ENCODE measurements around the gene MRPL50. TPM values are rescaled to one million over a fixed set of nuclear protein-coding genes. Genes with fewer than 3 reads are reported as not detected.

MRPL50 gene
- total RNA-seq, 1 donor from 2014 or later, result 11.6 TPM

GRCh38 chr9:101372327-101373118 lies 25.9 kb downstream of the MRPL50 start:
- no peaks in the 10 kb centered on the region for H3K36me3 ChIP-seq (ENCODE audit: control insufficient read depth, insufficient read depth, low read length)
- no peaks in the 10 kb centered on the region for H3K27me3 ChIP-seq (ENCODE audit: control insufficient read depth, insufficient read depth, low read length)
- no peak for FAIRE-seq
- TF ChIP-seq, protein P1, sequence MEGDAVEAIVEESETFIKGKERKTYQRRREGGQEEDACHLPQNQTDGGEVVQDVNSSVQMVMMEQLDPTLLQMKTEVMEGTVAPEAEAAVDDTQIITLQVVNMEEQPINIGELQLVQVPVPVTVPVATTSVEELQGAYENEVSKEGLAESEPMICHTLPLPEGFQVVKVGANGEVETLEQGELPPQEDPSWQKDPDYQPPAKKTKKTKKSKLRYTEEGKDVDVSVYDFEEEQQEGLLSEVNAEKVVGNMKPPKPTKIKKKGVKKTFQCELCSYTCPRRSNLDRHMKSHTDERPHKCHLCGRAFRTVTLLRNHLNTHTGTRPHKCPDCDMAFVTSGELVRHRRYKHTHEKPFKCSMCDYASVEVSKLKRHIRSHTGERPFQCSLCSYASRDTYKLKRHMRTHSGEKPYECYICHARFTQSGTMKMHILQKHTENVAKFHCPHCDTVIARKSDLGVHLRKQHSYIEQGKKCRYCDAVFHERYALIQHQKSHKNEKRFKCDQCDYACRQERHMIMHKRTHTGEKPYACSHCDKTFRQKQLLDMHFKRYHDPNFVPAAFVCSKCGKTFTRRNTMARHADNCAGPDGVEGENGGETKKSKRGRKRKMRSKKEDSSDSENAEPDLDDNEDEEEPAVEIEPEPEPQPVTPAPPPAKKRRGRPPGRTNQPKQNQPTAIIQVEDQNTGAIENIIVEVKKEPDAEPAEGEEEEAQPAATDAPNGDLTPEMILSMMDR (IDR thresholded peaks at IDR 0.05; ENCODE audit: insufficient read depth, low read length, severe bottlenecking), result no peak
- no peak overlapping the region for H3K4me3 ChIP-seq (ENCODE audit: low read depth, low read length)
- DNase-seq (ENCODE audit: low read depth), result no peak

GRCh38 chr9:101371813-101372212 lies 26.6 kb downstream of the MRPL50 start:
- no peaks in the 10 kb centered on the region for H3K36me3 ChIP-seq (ENCODE audit: control insufficient read depth, insufficient read depth, low read length)
- no peaks in the 10 kb centered on the region for H3K27me3 ChIP-seq (ENCODE audit: control insufficient read depth, insufficient read depth, low read length)
- H3K4me3 ChIP-seq (ENCODE audit: low read depth, low read length), result no peak overlapping the region
- DNase-seq (ENCODE audit: low read depth) (no peak), FAIRE-seq (no peak)
- TF ChIP-seq, protein P1 (IDR thresholded peaks at IDR 0.05; ENCODE audit: insufficient read depth, low read length, severe bottlenecking), result no peak

GRCh38 chr9:101369884-101370531 lies 28.4 kb downstream of the MRPL50 start:
- Histone ChIP-seq H3K36me3 (ENCODE audit: control insufficient read depth, insufficient read depth, low read length) (no peaks in the 10 kb centered on the region), H3K27me3 (ENCODE audit: control insufficient read depth, insufficient read depth, low read length) (no peaks in the 10 kb centered on the region), H3K4me3 (ENCODE audit: low read depth, low read length) (no peak overlapping the region)
- TF ChIP-seq, protein P1 (IDR thresholded peaks at IDR 0.05; ENCODE audit: insufficient read depth, low read length, severe bottlenecking), result no peak
- no peak for DNase-seq (ENCODE audit: low read depth)
- no peak for FAIRE-seq

DNA sequence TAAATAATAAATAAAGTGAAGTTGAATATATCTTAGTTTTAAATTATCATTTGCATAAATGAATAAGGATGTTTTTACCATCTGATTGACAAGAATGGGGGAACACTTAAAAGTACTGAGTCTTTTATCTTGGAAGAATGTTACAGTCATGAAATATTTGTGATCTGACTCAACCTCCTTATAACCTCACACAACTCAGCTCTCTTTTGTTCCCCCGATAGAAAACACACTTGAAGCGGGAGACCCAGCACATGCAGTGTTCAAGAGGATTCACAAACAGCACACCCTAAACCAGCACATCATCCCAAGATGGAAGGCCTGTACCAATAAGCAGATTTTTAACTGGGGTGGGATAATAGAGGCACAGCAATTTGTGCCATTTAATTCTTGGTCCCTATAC lies 29.1 kb downstream of the MRPL50 start:
- Histone ChIP-seq H3K27me3 (ENCODE audit: control insufficient read depth, insufficient read depth, low read length) (no peaks in the 10 kb centered on the region), H3K36me3 (ENCODE audit: control insufficient read depth, insufficient read depth, low read length) (no peaks in the 10 kb centered on the region), H3K4me3 (ENCODE audit: low read depth, low read length) (no peak overlapping the region)
- FAIRE-seq (no peak), DNase-seq (ENCODE audit: low read depth) (peak; percentile 61)
- TF ChIP-seq, protein P1 (IDR thresholded peaks at IDR 0.05; ENCODE audit: insufficient read depth, low read length, severe bottlenecking), result no peak

DNA sequence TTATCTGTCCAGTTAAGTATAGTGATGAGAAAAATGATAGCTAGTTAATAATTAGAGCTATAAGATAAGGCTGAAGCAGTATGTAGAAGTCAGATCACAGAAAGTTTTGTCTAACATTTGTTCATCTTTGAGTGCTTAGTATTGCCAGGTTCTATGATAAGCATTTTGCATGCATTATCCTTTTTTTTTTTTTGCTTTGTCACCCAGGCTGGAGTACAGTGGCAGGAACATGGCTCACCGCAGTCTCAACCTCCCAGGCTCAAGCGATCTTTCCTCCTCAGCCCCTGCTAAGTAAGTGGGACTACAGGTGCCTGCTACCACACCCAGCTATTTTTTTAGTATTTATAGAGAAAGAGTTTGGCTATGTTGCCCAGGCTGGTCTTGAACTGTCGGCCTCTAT lies 31.1 kb downstream of the MRPL50 start:
- Histone ChIP-seq H3K36me3 (ENCODE audit: control insufficient read depth, insufficient read depth, low read length) (no peaks in the 10 kb centered on the region), H3K4me3 (ENCODE audit: low read depth, low read length) (no peak overlapping the region), H3K27me3 (ENCODE audit: control insufficient read depth, insufficient read depth, low read length) (no peaks in the 10 kb centered on the region)
- TF ChIP-seq, protein P1 (IDR thresholded peaks at IDR 0.05; ENCODE audit: insufficient read depth, low read length, severe bottlenecking), result no peak
- FAIRE-seq (no peak), DNase-seq (ENCODE audit: low read depth) (no peak)
